Keratinocyte (primary cell): ENCODE results near the gene RASGEF1C. TPM values are rescaled to one million over a fixed set of nuclear protein-coding genes. Genes with fewer than 3 reads are reported as not detected.

Experiments
- DNase-seq: peaks from one replicate; pipeline ENCODE4 v3.0.0-alpha.2; 2011; ENCODE audit warnings: low read depth, missing footprints, low spot score
- FAIRE-seq: peaks from 2 replicates; lab custom pipeline; 2011; peaks lifted over from hg19 to GRCh38; lab: Jason Lieb, UNC
- H2AFZ ChIP-seq: 2 replicates; pipeline ENCODE4 v1.6.0; 2012; ENCODE audit warnings: low read length, control low read depth, inconsistent platforms; ENCODE audit not compliant: control insufficient read depth
- H3K27ac ChIP-seq: 2 replicates; pipeline ENCODE4 v1.5.1; 2011; ENCODE audit warnings: low read length; ENCODE audit not compliant: control insufficient read depth, insufficient read depth
- H3K27me3 ChIP-seq: 3 replicates; pipeline ENCODE4 v1.6.0; 2011; ENCODE audit warnings: low read length; ENCODE audit not compliant: control insufficient read depth, insufficient read depth; ENCODE audit errors: extremely low read depth
- H3K36me3 ChIP-seq, 2 experiments: 2 replicates in 1 of 2; 3 replicates in 1 of 2; pipeline ENCODE4 v1.5.1; 2011; ENCODE audit warnings: low read length in 2 of 2, mild to moderate bottlenecking in 1 of 2; ENCODE audit not compliant: control insufficient read depth in 2 of 2, insufficient read depth in 2 of 2; ENCODE audit errors: extremely low read depth in 1 of 2
- H3K4me1 ChIP-seq: 3 replicates; pipeline ENCODE4 v1.5.1; 2011; ENCODE audit warnings: low read length; ENCODE audit not compliant: control insufficient read depth, insufficient read depth; ENCODE audit errors: extremely low read depth
- H3K4me2 ChIP-seq: 3 replicates; pipeline ENCODE4 v1.6.0; 2011; ENCODE audit warnings: low read depth, low read length; ENCODE audit not compliant: control insufficient read depth, insufficient read depth; ENCODE audit errors: extremely low read depth
- H3K4me3 ChIP-seq, 3 experiments: fragments of 200-600 bp in 1 of 3; sonication (generic) in 1 of 3; 2 replicates in 2 of 3; 3 replicates in 1 of 3; pipeline ENCODE4 v1.5.1; 2011 to 2016; ENCODE audit warnings: low read length in 3 of 3, mild to moderate bottlenecking in 3 of 3, control low read depth in 2 of 3, inconsistent platforms in 1 of 3, low read depth in 1 of 3, mixed read lengths in 1 of 3, mixed run types in 1 of 3, moderate library complexity in 1 of 3; ENCODE audit not compliant: control insufficient read depth in 2 of 3, insufficient read depth in 2 of 3; ENCODE audit errors: extremely low read depth in 1 of 3
- H3K79me2 ChIP-seq: 2 replicates; pipeline ENCODE4 v1.6.0; 2012; ENCODE audit warnings: low read length; ENCODE audit not compliant: control insufficient read depth, insufficient read depth
- H3K9ac ChIP-seq: 3 replicates; pipeline ENCODE4 v1.6.0; 2011; ENCODE audit warnings: low read length; ENCODE audit not compliant: control insufficient read depth, insufficient read depth; ENCODE audit errors: extremely low read depth
- H3K9me1 ChIP-seq: 3 replicates; pipeline ENCODE4 v1.6.0; 2011; ENCODE audit warnings: low read length; ENCODE audit not compliant: control insufficient read depth, insufficient read depth; ENCODE audit errors: extremely low read depth
- H3K9me3 ChIP-seq: 2 replicates; pipeline ENCODE4 v1.5.1; 2012; ENCODE audit warnings: low read depth, low read length; ENCODE audit not compliant: control insufficient read depth
- H4K20me1 ChIP-seq: 3 replicates; pipeline ENCODE4 v1.6.0; 2011; ENCODE audit warnings: low read length; ENCODE audit not compliant: control insufficient read depth, insufficient read depth; ENCODE audit errors: extremely low read depth
- EZH2 ChIP-seq: IDR thresholded peaks from one replicate; pipeline ENCODE4 v1.6.1; 2012; ENCODE audit warnings: inconsistent platforms, mild to moderate bottlenecking, low read length, moderate library complexity
- dilution Hi-C: fragments of 300-500 bp; cut with MboI; formaldehyde crosslinking; loops from one replicate; pipeline ENCODE4 v1.7.0; 2020; ENCODE audit warnings: low sequenced_read_pairs; ENCODE audit not compliant: extremely low pct_ligation_motif_present
- polyA plus RNA-seq, 5 experiments: library from polyadenylated mRNA; depleted of rRNA in 3 of 5; stranded (reverse) in 3 of 5; stranded (forward) in 1 of 5; unstranded in 1 of 5; fragments of >200 nt; gene quantifications; 1 replicate in 1 of 5; 2 replicates in 3 of 5; 3 replicates in 1 of 5; pipeline versions ENCODE4 v1.2.1 to v1.2.3, GENCODE V29; 2011 to 2012; ENCODE audit warnings: missing spikeins in 2 of 5, low read depth in 1 of 5, low replicate concordance in 1 of 5
- TF ChIP-seq, protein P1 (sequence below), 3 experiments: IDR thresholded peaks in 1 of 3; conservative IDR thresholded peaks in 1 of 3; optimal IDR thresholded peaks in 1 of 3; 2 replicates in 2 of 3; 3 replicates in 1 of 3; pipeline versions ENCODE3 to v1.5.1; 2011; ENCODE audit warnings: low read length in 3 of 3, mild to moderate bottlenecking in 3 of 3, moderate library complexity in 2 of 3, control low read depth in 1 of 3, inconsistent platforms in 1 of 3; ENCODE audit not compliant: insufficient read depth in 2 of 3; ENCODE audit errors: extremely low read depth in 1 of 3

RASGEF1C gene
- polyA plus RNA-seq, 1 donor (not counting 4 experiments of a cell fraction or from before 2014, with no cell fraction given): not detected

DNA sequence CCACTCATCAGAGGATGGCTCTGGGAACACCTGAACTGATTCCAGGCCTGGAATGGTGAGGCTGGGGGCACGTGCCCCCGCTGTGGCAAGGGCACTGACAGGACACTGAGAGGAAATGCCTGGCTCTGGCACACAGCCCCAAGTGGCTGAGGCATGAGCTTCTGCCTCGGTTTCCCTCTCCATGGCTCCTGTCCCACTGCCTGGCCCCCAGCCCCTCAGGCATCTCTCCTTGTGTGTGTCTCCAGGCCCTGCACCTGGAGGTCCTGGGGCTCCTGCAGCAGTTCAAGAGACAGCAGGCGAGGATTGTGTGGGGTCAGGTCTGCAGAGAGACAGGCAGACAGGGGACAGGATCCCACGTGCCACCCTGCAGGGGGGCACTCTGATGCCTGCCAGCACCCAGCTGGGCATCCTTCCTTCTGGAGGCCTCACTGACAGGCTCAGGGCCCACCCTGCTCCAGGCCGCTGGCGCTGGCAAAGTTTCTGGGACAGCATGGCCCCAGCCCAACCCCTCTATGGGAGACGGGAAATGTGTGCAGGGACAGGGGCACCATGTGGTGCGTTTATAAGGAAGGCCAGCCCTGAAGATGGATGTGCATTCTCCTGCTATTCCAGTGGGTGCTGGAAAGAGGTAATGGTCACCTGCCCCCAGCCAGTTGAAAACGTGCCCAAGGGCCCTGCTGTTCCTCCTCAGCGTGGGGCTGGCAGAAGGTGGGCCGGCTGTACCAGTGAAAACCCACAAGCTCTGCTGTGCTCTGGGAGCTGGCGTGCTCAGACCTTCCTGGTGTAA is 66.0 kb downstream of the RASGEF1C start:
- Histone ChIP-seq H3K36me3 (no peaks in the 10 kb centered on the region), H3K4me1 (no peaks in the 10 kb centered on the region), H2AFZ (no peak overlapping the region), H3K9ac (no peak overlapping the region), H3K27me3 (no peaks in the 10 kb centered on the region), H3K9me1 (no peaks in the 10 kb centered on the region), H3K27ac (no peak overlapping the region), H3K79me2 (no peaks in the 10 kb centered on the region), H3K4me2 (no peak overlapping the region), H3K9me3 (no peaks in the 10 kb centered on the region), H4K20me1 (no peaks in the 10 kb centered on the region), H3K4me3 (no peak overlapping the region)
- DNase-seq (no peak), FAIRE-seq (no peak)
- TF ChIP-seq EZH2: no peak
- TF ChIP-seq, protein P1, sequence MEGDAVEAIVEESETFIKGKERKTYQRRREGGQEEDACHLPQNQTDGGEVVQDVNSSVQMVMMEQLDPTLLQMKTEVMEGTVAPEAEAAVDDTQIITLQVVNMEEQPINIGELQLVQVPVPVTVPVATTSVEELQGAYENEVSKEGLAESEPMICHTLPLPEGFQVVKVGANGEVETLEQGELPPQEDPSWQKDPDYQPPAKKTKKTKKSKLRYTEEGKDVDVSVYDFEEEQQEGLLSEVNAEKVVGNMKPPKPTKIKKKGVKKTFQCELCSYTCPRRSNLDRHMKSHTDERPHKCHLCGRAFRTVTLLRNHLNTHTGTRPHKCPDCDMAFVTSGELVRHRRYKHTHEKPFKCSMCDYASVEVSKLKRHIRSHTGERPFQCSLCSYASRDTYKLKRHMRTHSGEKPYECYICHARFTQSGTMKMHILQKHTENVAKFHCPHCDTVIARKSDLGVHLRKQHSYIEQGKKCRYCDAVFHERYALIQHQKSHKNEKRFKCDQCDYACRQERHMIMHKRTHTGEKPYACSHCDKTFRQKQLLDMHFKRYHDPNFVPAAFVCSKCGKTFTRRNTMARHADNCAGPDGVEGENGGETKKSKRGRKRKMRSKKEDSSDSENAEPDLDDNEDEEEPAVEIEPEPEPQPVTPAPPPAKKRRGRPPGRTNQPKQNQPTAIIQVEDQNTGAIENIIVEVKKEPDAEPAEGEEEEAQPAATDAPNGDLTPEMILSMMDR (optimal IDR thresholded peaks at IDR 0.05 in 1 of 3, IDR thresholded peaks at IDR 0.05 in 1 of 3, conservative IDR thresholded peaks at IDR 0.05 in 1 of 3; ENCODE audit: extremely low read depth in 1 of 3, insufficient read depth in 2 of 3, low read length in 3 of 3): no peak
- dilution Hi-C loops: no loop called here

DNA sequence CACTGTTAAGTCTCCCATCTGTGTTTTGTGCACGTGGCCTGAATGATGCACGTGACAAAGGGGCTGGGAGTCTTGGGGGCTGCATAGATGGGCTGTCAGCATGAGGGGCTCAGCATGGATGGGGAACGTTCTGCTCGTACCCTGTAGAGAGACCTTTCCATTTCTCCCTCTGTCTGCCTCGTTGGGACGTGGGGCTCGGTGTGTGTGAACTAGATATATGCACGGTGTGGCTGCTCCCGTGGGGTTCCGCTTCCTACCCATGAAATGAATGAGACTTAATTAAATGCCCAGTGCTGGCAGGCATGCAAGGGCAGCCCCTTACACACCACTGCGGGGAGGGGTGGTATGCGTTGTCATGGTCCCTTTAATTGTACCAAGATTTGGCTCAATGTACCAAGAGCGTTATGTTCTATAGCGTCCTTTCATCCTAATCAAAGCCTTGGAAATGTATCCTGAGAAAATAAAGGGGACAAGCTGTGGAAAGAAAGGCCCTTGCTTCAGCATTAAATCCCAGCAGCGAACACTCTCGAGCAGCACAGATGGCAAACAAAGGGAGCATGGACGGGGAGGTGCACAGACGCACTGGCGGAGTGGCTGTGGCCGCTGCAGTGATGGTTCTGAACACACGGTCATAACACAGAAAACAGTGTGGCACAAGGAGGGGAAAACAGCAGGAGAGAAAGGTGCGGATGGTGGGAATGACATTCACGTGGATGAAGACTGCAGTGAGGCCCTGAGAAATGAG is 66.8 kb downstream of the RASGEF1C start:
- DNase-seq (no peak), FAIRE-seq (no peak)
- Histone ChIP-seq H3K4me1 (no peaks in the 10 kb centered on the region), H3K27ac (no peak overlapping the region), H3K9ac (no peak overlapping the region), H2AFZ (no peak overlapping the region), H3K9me3 (no peaks in the 10 kb centered on the region), H4K20me1 (no peaks in the 10 kb centered on the region), H3K4me3 (no peak overlapping the region), H3K4me2 (no peak overlapping the region), H3K79me2 (no peaks in the 10 kb centered on the region), H3K27me3 (no peaks in the 10 kb centered on the region), H3K36me3 (no peaks in the 10 kb centered on the region), H3K9me1 (no peaks in the 10 kb centered on the region)
- TF ChIP-seq, protein P1 (optimal IDR thresholded peaks at IDR 0.05 in 1 of 3, IDR thresholded peaks at IDR 0.05 in 1 of 3, conservative IDR thresholded peaks at IDR 0.05 in 1 of 3; ENCODE audit: extremely low read depth in 1 of 3, insufficient read depth in 2 of 3, low read length in 3 of 3): no peak
- no peak for TF ChIP-seq EZH2
- dilution Hi-C loops: no loop called here
